OCI-LY3 (cell line): Measurements from ENCODE around the gene NOL6.

Experiments used
- H2AFZ ChIP-seq: fragments of 200-600, 300-600 bp; shearing (Covaris generic); 2 replicates; pipeline ENCODE4 v1.6.0; 2014; ENCODE audit warnings: antibody characterized with exemption, low read depth, low read length
- H3K27ac ChIP-seq: fragments of 200-600, 300-600 bp; sonication (generic); 2 replicates; pipeline ENCODE4 v1.5.1; 2014; ENCODE audit warnings: mild to moderate bottlenecking, low read length, moderate library complexity, mixed read lengths
- H3K27me3 ChIP-seq: fragments of 200-600, 300-600 bp; sonication (generic); 2 replicates; pipeline ENCODE4 v1.6.1; 2014; ENCODE audit warnings: low read depth, low read length, mixed read lengths
- H3K36me3 ChIP-seq: fragments of 200-600, 300-600 bp; sonication (generic); replicated peaks from 2 replicates; pipeline ENCODE3; 2014; ENCODE audit warnings: low read depth, low read length, mixed read lengths
- H3K4me1 ChIP-seq: fragments of 300-600, 200-600 bp; sonication (generic); 2 replicates; pipeline ENCODE4 v1.6.1; 2014; ENCODE audit warnings: low read length, mixed read lengths
- H3K4me2 ChIP-seq: fragments of 200-600, 300-600 bp; sonication (generic); 2 replicates; pipeline ENCODE4 v1.6.1; 2014; ENCODE audit warnings: low read length, mixed read lengths
- H3K4me3 ChIP-seq: fragments of 300-600, 200-600 bp; sonication (generic); 2 replicates; pipeline ENCODE4 v1.5.1; 2014; ENCODE audit warnings: antibody characterized with exemption, mild to moderate bottlenecking, low read length, moderate library complexity
- H3K79me2 ChIP-seq: fragments of 300-600, 200-600 bp; shearing (Covaris generic); 2 replicates; pipeline ENCODE4 v1.6.1; 2014; ENCODE audit warnings: mild to moderate bottlenecking, low read length, mixed read lengths
- H3K9ac ChIP-seq: fragments of 300-600, 200-600 bp; shearing (Covaris generic); 2 replicates; pipeline ENCODE4 v1.6.0; 2014; ENCODE audit warnings: mild to moderate bottlenecking, low read length, moderate library complexity
- H3K9me3 ChIP-seq: fragments of 200-600, 300-600 bp; shearing (Covaris generic); 2 replicates; pipeline ENCODE4 v1.6.1; 2014; ENCODE audit warnings: low read length, mixed read lengths; ENCODE audit not compliant: insufficient read depth
- H4K20me1 ChIP-seq: fragments of 200-600, 300-600 bp; sonication (generic); 2 replicates; pipeline ENCODE4 v1.6.1; 2016; ENCODE audit warnings: low read length, mixed read lengths; ENCODE audit not compliant: insufficient read depth
- EZH2phosphoT487 ChIP-seq: fragments of 200-600 bp; shearing (Covaris generic); IDR thresholded peaks from 2 replicates; pipeline ENCODE4 v1.6.1; 2018; ENCODE audit warnings: antibody characterized with exemption, mixed run types, low read depth
- TF ChIP-seq, protein P1 (sequence below): fragments of 200-600, 300-600 bp; sonication (generic); IDR thresholded peaks from 2 replicates; pipeline ENCODE4 v1.5.1; 2014; ENCODE audit warnings: antibody characterized with exemption, low read length, low read depth

NOL6 gene

DNA sequence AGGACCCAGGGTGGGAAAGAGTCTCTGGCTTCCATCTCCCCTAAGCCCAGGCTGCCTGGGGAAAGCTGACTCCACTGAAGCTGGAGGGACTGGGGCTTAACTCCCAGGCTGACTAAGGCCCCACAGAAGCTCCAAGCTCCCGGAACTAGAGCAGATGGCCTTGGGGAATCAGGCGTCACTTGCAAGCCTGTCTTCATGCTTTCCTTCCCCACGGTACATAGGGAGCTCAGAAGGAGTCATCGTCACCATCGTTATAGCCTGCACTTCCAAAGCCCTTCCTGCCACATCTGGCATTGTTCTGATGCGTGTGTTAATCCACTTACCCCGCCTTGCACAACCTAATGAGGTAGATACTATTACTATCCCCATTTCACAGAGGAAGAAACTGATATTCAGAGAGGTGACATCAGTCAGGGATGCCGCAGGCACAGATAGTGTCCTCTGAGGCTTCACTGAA, 37.9 kb downstream of the NOL6 start:
- Histone ChIP-seq H3K9ac (no peak overlapping the region), H3K4me1 (peaks cover 4% of the 10 kb centered on the region), H3K36me3 (no peaks in the 10 kb centered on the region), H4K20me1 (no peaks in the 10 kb centered on the region), H3K27ac (no peak overlapping the region), H3K9me3 (no peaks in the 10 kb centered on the region), H3K79me2 (no peaks in the 10 kb centered on the region), H3K4me3 (no peak overlapping the region), H2AFZ (no peak overlapping the region), H3K4me2 (no peak overlapping the region), H3K27me3 (peaks cover 15% of the 10 kb centered on the region)
- TF ChIP-seq, protein P1, sequence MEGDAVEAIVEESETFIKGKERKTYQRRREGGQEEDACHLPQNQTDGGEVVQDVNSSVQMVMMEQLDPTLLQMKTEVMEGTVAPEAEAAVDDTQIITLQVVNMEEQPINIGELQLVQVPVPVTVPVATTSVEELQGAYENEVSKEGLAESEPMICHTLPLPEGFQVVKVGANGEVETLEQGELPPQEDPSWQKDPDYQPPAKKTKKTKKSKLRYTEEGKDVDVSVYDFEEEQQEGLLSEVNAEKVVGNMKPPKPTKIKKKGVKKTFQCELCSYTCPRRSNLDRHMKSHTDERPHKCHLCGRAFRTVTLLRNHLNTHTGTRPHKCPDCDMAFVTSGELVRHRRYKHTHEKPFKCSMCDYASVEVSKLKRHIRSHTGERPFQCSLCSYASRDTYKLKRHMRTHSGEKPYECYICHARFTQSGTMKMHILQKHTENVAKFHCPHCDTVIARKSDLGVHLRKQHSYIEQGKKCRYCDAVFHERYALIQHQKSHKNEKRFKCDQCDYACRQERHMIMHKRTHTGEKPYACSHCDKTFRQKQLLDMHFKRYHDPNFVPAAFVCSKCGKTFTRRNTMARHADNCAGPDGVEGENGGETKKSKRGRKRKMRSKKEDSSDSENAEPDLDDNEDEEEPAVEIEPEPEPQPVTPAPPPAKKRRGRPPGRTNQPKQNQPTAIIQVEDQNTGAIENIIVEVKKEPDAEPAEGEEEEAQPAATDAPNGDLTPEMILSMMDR, result no peak

DNA sequence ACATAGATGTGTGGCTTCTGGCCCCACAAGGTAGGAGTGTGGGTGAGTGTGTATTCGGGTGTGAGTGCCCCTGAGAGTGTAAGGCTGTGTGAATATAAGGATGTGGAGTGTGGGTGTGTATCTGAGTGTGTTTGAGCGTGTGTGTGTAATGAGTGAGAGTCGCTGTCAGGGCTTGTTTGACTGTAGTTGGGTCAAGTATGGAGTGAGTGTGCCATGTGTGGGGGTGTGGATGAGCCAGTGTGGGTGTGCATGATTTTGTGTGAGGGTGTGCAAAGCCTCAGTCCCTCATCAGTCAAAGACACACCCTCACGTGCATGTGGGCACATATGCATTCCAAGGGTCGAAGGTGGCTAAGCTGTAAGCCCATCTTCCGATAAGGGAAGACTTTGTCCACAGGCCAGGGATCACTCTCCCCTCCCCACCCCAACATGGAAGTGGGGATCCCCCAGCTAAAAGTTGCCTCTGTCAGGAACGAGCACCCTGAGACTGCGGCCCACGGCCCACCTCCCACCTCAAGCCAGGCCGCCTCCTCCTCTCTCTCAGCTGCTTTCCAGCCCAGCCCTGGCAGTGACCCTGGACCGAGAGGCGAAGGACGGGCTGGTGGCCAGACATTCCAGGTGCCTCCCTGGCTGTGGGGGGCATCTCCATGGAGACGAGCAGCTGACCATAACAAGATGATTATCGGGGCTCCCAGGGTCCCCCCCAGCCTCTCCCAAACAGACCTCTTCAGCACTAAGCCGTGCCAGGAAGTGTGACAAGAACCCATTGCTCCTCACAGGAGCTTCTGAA, 39.2 kb downstream of the NOL6 start:
- Histone ChIP-seq H3K27me3 (peaks cover 5% of the 10 kb centered on the region), H3K4me1 (peaks cover 4% of the 10 kb centered on the region), H3K9ac (no peak overlapping the region), H3K36me3 (no peaks in the 10 kb centered on the region), H3K4me3 (no peak overlapping the region), H3K79me2 (no peaks in the 10 kb centered on the region), H4K20me1 (no peaks in the 10 kb centered on the region), H3K27ac (no peak overlapping the region), H3K9me3 (no peaks in the 10 kb centered on the region), H3K4me2 (no peak overlapping the region), H2AFZ (no peak overlapping the region)
- TF ChIP-seq, protein P1, result no peak
- no peak for TF ChIP-seq EZH2phosphoT487

DNA sequence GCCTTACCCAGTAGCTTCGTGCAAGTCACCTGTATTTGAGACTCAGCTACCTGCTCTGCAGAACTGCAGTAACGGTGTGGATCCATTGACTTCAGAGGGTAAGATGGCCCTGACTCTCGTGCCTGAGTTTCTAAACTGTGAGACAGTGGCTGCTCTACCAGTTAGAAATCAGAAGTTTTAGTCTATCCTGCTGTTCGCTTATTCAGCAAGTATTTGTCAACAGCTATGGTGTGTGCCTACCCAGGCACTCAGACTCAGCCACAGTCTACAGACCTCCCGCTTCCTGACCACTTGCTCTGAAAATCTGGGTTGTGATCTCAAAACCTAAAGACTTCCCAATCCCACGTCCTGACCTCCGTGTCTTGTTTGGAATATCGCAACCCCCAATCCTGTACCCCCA, 39.9 kb downstream of the NOL6 start:
- no peaks in the 10 kb centered on the region for H3K36me3 ChIP-seq
- H3K27ac ChIP-seq, result no peak overlapping the region
- H3K9me3 ChIP-seq, result no peaks in the 10 kb centered on the region

DNA sequence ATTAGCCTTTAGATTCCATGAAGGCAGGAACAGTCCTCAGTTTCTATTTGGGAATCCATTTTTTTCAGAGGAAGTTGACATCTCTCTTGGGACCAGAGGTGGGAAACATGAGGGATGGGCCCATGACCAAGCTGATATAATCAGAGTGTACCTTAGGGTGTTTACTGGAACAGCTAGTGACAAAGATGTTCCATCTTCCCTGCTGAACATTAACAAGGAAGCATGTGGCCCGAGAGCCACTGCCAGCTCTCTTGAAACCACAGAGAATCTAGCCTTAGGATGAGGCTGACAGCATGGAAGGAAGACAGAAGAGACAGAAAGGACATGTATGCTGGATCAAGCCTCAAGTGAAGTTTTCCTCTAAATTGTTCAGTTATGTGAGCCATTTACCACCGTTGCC, 42.3 kb downstream of the NOL6 start:
- H3K27ac ChIP-seq, result no peak overlapping the region
- no peak overlapping the region for H3K9ac ChIP-seq
- no peaks in the 10 kb centered on the region for H4K20me1 ChIP-seq
- no peaks in the 10 kb centered on the region for H3K9me3 ChIP-seq
- H2AFZ ChIP-seq, result no peak overlapping the region
- H3K4me3 ChIP-seq, result no peak overlapping the region
- no peaks in the 10 kb centered on the region for H3K4me1 ChIP-seq
- H3K36me3 ChIP-seq, result no peaks in the 10 kb centered on the region
- H3K27me3 ChIP-seq, result no peaks in the 10 kb centered on the region
- H3K79me2 ChIP-seq, result no peaks in the 10 kb centered on the region
- no peak for TF ChIP-seq EZH2phosphoT487
- TF ChIP-seq, protein P1, result no peak
- H3K4me2 ChIP-seq, result no peak overlapping the region

More for the DNA sequence above, 39.9 kb downstream of the NOL6 start:
- H3K27me3 ChIP-seq, result no peaks in the 10 kb centered on the region
- H3K9ac ChIP-seq, result no peak overlapping the region
- TF ChIP-seq, protein P1, result no peak
- TF ChIP-seq EZH2phosphoT487, result no peak
- no peaks in the 10 kb centered on the region for H3K79me2 ChIP-seq
- peaks cover 4% of the 10 kb centered on the region for H3K4me1 ChIP-seq
- H2AFZ ChIP-seq, result no peak overlapping the region
- no peak overlapping the region for H3K4me3 ChIP-seq
- H3K4me2 ChIP-seq, result no peak overlapping the region
- H4K20me1 ChIP-seq, result no peaks in the 10 kb centered on the region
